Fibroblast of lung (primary cell): ENCODE results near the gene PABPN1L. TPM values are rescaled to one million over a fixed set of nuclear protein-coding genes. Genes with fewer than 3 reads are reported as not detected.

Source experiments
- DNase-seq, 2 donors: peaks; one replicate each; pipeline versions ENCODE4 v3.0.0 to v3.0.0-alpha.2; 2010; ENCODE audit warnings: low read depth in 2 of 2
- H2AFZ ChIP-seq: 2 replicates; pipeline ENCODE4 v1.5.1; 2012; ENCODE audit warnings: low read length, control low read depth, inconsistent platforms
- H3K27ac ChIP-seq: 2 replicates; pipeline ENCODE4 v1.5.1; 2011; ENCODE audit warnings: low read length, control low read depth; ENCODE audit not compliant: insufficient read depth
- H3K27me3 ChIP-seq: 2 replicates; pipeline ENCODE4 v1.5.1; 2011; ENCODE audit warnings: mild to moderate bottlenecking, low read length; ENCODE audit not compliant: control insufficient read depth, insufficient read depth
- H3K36me3 ChIP-seq: 2 replicates; pipeline ENCODE4 v1.5.1; 2011; ENCODE audit warnings: low read length; ENCODE audit not compliant: control insufficient read depth, insufficient read depth
- H3K4me1 ChIP-seq: 2 replicates; pipeline ENCODE4 v1.5.1; 2011; ENCODE audit warnings: low read length; ENCODE audit not compliant: control insufficient read depth, insufficient read depth; ENCODE audit errors: extremely low read depth
- H3K4me2 ChIP-seq: 2 replicates; pipeline ENCODE4 v1.5.1; 2011; ENCODE audit warnings: low read length, control low read depth; ENCODE audit not compliant: insufficient read depth; ENCODE audit errors: extremely low read depth
- H3K4me3 ChIP-seq, 4 experiments: fragments of 200-600 bp in 1 of 4; sonication (generic) in 1 of 4; replicated peaks in 1 of 4; 2 replicates each; pipeline ENCODE4 v1.5.1; 2011 to 2016; ENCODE audit warnings: low read length in 4 of 4, low read depth in 3 of 4, mild to moderate bottlenecking in 3 of 4, control low read depth in 2 of 4, inconsistent platforms in 1 of 4, mixed read lengths in 1 of 4; ENCODE audit not compliant: insufficient read depth in 1 of 4; ENCODE audit errors: control extremely low read depth in 1 of 4
- H3K79me2 ChIP-seq: 2 replicates; pipeline ENCODE4 v1.5.1; 2012; ENCODE audit warnings: mild to moderate bottlenecking, low read length, inconsistent platforms; ENCODE audit not compliant: control insufficient read depth, insufficient read depth
- H3K9ac ChIP-seq: 2 replicates; pipeline ENCODE4 v1.5.1; 2011; ENCODE audit warnings: mild to moderate bottlenecking, low read length, control low read depth; ENCODE audit not compliant: insufficient read depth
- H3K9me3 ChIP-seq: 2 replicates; pipeline ENCODE4 v1.5.1; 2012; ENCODE audit warnings: low read depth, low read length; ENCODE audit not compliant: control insufficient read depth, insufficient read depth
- H4K20me1 ChIP-seq: 2 replicates; pipeline ENCODE4 v1.5.1; 2011; ENCODE audit warnings: low read length; ENCODE audit not compliant: control insufficient read depth, insufficient read depth; ENCODE audit errors: extremely low read depth
- EZH2 ChIP-seq: IDR thresholded peaks from 2 replicates; pipeline ENCODE4 v1.5.1; 2012; ENCODE audit warnings: low read length, control low read depth, mild to moderate bottlenecking; ENCODE audit errors: missing control alignments
- polyA plus RNA-seq, 2 donors: library from polyadenylated mRNA; depleted of rRNA in 1 of 2; stranded (reverse) in 1 of 2; unstranded in 1 of 2; fragments of >200 nt; gene quantifications; 2 replicates each; pipeline ENCODE4 v1.2.1, GENCODE V29; 2011 to 2012; ENCODE audit warnings: missing spikeins in 1 of 2
- total RNA-seq: library from RNA; depleted of rRNA; stranded (reverse); fragments of >200 nt; gene quantifications from 2 replicates; pipeline ENCODE4 v1.2.1, GENCODE V29; 2014
- TF ChIP-seq, protein P1 (sequence below), 2 donors: IDR thresholded peaks in 1 of 2; conservative IDR thresholded peaks in 1 of 2; 1 replicate in 1 of 2; 2 replicates in 1 of 2; pipeline ENCODE4 v1.5.1; 2011 to 2012; ENCODE audit warnings: low read length in 2 of 2, control low read depth in 1 of 2, inconsistent platforms in 1 of 2, low read depth in 1 of 2, mild to moderate bottlenecking in 1 of 2

The PABPN1L gene
- total and polyA plus RNA-seq, 2 donors (not counting 1 experiment from before 2014, with no cell fraction given), result not detected

DNA sequence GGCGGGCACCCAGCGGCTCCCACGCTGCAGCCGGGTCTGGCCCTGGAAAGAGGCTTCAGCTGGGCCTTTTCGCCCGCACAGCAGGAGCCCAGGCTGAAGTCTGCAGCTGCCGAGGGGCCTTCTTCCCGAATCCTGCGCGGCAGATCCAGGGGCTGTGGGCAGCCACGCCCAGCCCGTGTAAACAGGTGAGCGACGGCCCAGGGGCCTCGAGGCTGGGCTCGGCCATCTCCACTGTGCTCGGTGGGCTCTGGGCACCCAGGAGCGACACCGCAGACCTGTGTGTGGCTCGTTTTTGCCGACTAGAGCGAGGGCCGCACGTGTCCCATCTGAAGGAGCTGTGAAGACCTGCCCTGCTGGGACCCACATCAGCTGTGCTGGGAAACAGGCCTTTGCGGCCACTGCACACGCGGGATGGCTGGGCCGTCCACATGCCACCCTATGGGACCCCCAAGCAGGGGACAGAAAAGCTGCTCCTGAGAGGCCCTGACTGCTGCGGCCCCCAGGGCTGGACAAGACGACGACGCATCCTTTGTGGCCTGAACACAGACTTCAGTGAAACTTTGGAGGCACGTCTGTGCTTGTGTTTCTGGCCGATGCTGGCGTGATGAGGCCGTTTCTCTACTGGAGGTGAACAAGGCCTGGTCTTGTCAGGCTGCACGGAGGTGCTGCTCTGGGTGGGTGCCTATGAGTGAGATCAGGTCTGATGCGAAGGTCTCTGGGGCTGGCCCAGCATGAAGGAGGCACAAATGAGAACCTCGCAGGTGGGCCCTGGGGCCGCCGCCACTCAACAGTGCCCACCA, 49.5 kb downstream of the PABPN1L start:
- no peak for DNase-seq
- Histone ChIP-seq H4K20me1 (no peaks in the 10 kb centered on the region), H3K4me1 (peaks cover 9% of the 10 kb centered on the region), H3K9me3 (no peaks in the 10 kb centered on the region), H3K36me3 (peaks cover 5% of the 10 kb centered on the region), H2AFZ (no peak overlapping the region), H3K9ac (no peak overlapping the region), H3K4me3 (no peak overlapping the region), H3K27me3 (no peaks in the 10 kb centered on the region), H3K4me2 (no peak overlapping the region), H3K27ac (no peak overlapping the region), H3K79me2 (no peaks in the 10 kb centered on the region)
- TF ChIP-seq, protein P1, sequence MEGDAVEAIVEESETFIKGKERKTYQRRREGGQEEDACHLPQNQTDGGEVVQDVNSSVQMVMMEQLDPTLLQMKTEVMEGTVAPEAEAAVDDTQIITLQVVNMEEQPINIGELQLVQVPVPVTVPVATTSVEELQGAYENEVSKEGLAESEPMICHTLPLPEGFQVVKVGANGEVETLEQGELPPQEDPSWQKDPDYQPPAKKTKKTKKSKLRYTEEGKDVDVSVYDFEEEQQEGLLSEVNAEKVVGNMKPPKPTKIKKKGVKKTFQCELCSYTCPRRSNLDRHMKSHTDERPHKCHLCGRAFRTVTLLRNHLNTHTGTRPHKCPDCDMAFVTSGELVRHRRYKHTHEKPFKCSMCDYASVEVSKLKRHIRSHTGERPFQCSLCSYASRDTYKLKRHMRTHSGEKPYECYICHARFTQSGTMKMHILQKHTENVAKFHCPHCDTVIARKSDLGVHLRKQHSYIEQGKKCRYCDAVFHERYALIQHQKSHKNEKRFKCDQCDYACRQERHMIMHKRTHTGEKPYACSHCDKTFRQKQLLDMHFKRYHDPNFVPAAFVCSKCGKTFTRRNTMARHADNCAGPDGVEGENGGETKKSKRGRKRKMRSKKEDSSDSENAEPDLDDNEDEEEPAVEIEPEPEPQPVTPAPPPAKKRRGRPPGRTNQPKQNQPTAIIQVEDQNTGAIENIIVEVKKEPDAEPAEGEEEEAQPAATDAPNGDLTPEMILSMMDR (conservative IDR thresholded peaks at IDR 0.05 in 1 of 2, IDR thresholded peaks at IDR 0.05 in 1 of 2; ENCODE audit: low read depth in 1 of 2, low read length in 2 of 2), result no peak
- no peak for TF ChIP-seq EZH2

DNA sequence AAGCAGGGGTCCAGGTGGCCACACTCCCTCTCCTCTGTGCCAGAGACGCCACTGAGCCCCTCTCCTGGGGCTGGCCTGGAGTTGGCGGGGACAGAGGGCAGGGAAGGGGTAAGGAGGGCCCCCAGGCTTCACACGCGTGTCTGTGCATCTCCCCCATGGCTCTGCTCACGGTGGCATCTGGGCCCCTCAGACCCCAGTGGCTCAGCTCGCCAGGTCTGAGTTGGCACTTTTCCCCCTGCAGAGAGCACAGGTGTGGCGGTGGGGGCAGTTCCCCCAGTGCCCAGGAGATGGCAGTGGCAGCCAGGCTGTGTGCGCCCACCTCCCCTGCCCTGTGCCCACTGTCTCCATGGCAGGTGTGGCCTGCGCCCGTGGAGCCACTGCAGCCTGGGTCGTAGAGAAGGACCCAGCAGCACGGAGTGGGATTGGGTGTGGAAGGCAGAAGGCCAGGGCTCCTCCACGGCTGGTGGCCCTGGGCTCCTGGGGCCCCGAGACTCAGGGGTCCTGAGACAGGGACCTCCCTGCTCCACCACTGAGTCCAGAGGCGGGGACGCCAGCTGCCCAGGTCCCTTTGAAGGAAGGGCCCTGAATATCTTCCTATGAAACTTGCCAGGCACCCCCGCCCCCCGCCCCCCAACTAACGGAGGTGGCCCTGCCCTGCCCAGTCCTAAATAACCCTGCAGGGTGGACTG, 50.4 kb downstream of the PABPN1L start:
- no peak for DNase-seq
- no peak overlapping the region for H3K9ac ChIP-seq
- H3K4me1 ChIP-seq, result peaks cover 9% of the 10 kb centered on the region
- H3K27me3 ChIP-seq, result no peaks in the 10 kb centered on the region
- no peak overlapping the region for H3K4me2 ChIP-seq
- H3K9me3 ChIP-seq, result no peaks in the 10 kb centered on the region
- H3K79me2 ChIP-seq, result no peaks in the 10 kb centered on the region
- H3K27ac ChIP-seq, result no peak overlapping the region
- H3K36me3 ChIP-seq, result peaks cover 3% of the 10 kb centered on the region
- no peak for TF ChIP-seq EZH2
- TF ChIP-seq, protein P1 (conservative IDR thresholded peaks at IDR 0.05 in 1 of 2, IDR thresholded peaks at IDR 0.05 in 1 of 2; ENCODE audit: low read depth in 1 of 2, low read length in 2 of 2), result peak; percentile 35 to 57
- H4K20me1 ChIP-seq, result no peaks in the 10 kb centered on the region
- H3K4me3 ChIP-seq, result no peak overlapping the region
- no peak overlapping the region for H2AFZ ChIP-seq

DNA sequence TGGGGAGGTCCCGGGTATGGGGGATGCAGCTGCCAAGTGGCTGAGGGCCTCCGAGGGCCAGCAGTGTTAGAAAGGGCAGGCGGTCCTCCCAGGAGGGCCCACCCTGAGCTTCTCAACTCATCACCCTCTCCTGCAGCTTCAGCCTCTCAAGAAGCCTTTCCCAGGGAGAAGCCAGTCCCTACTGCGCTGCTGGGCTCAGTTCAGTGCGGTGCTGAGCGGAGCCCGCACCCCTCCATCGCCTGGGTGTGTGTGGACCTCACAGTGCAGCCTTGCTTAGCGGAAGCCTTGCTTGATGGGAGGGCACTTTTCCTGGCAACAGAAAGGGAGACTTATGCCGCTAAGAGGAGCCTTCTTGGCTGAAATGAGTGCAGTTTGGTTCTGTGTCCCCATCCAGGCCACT, 51.2 kb downstream of the PABPN1L start:
- H4K20me1 ChIP-seq, result no peaks in the 10 kb centered on the region
- H3K4me3 ChIP-seq, result no peak overlapping the region
- H3K27me3 ChIP-seq, result no peaks in the 10 kb centered on the region
- DNase-seq, result no peak
- no peak overlapping the region for H3K27ac ChIP-seq
- no peaks in the 10 kb centered on the region for H3K36me3 ChIP-seq
- H3K79me2 ChIP-seq, result peaks cover 5% of the 10 kb centered on the region
- H3K4me1 ChIP-seq, result peaks cover 15% of the 10 kb centered on the region
- H3K4me2 ChIP-seq, result no peak overlapping the region
- no peaks in the 10 kb centered on the region for H3K9me3 ChIP-seq
- H3K9ac ChIP-seq, result no peak overlapping the region
- no peak overlapping the region for H2AFZ ChIP-seq
- no peak for TF ChIP-seq EZH2
- TF ChIP-seq, protein P1 (conservative IDR thresholded peaks at IDR 0.05 in 1 of 2, IDR thresholded peaks at IDR 0.05 in 1 of 2; ENCODE audit: low read depth in 1 of 2, low read length in 2 of 2), result no peak
